Nephron progenitor cell (in vitro differentiated cells): ENCODE measurements around the gene PRPF4.

Experiments used
- DNase-seq: peaks from one replicate; pipeline ENCODE4 v3.0.0; 2021
- H3K27ac Mint-ChIP-seq: 2 replicates; pipeline ENCODE4 v1.8.0; 2021; ENCODE audit warnings: mild to moderate bottlenecking, moderate library complexity, mixed read lengths
- H3K27me3 Mint-ChIP-seq: 2 replicates; pipeline ENCODE4 v1.8.0; 2021; ENCODE audit warnings: mild to moderate bottlenecking, low read depth, mixed read lengths; ENCODE audit not compliant: poor library complexity
- H3K36me3 Mint-ChIP-seq: 2 replicates; pipeline ENCODE4 v1.8.0; 2021; ENCODE audit warnings: low read depth, mixed read lengths
- H3K4me1 Mint-ChIP-seq: 2 replicates; pipeline ENCODE4 v1.8.0; 2021; ENCODE audit warnings: mixed read lengths
- H3K4me3 Mint-ChIP-seq: 2 replicates; pipeline ENCODE4 v1.8.0; 2021; ENCODE audit warnings: mild to moderate bottlenecking, moderate library complexity, mixed read lengths
- H3K9me3 Mint-ChIP-seq: 2 replicates; pipeline ENCODE4 v1.8.0; 2021; ENCODE audit warnings: mild to moderate bottlenecking, moderate library complexity, mixed read lengths
- TF ChIP-seq, protein P1 (sequence below): fragments of 200-600 bp; sonication (generic); IDR thresholded peaks from 2 replicates; pipeline ENCODE4 v1.5.0; 2021; ENCODE audit warnings: antibody characterized with exemption

Gene PRPF4

DNA sequence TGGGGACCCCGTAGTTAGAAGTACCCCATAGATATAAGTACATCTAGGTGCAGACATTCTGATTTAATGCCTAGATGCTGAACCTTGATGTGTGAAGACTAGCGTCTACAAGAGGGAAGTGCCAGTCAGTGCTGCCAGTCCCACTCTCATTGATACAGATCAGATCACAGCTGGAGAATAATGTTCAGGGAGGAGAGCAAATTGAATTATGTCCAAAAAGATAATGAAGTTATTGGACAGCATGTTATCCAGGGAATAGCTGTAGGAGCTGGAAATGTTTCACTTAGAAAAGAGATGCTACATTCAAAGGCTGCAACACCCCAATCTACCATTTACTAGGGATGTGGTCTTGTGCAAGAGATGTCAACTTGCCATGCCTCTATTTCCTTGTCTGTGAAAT, 43.6 kb downstream of the PRPF4 start:
- H3K27me3 Mint-ChIP-seq: peaks cover 26% of the 10 kb centered on the region
- H3K4me1 Mint-ChIP-seq: no peaks in the 10 kb centered on the region
- TF ChIP-seq, protein P1, sequence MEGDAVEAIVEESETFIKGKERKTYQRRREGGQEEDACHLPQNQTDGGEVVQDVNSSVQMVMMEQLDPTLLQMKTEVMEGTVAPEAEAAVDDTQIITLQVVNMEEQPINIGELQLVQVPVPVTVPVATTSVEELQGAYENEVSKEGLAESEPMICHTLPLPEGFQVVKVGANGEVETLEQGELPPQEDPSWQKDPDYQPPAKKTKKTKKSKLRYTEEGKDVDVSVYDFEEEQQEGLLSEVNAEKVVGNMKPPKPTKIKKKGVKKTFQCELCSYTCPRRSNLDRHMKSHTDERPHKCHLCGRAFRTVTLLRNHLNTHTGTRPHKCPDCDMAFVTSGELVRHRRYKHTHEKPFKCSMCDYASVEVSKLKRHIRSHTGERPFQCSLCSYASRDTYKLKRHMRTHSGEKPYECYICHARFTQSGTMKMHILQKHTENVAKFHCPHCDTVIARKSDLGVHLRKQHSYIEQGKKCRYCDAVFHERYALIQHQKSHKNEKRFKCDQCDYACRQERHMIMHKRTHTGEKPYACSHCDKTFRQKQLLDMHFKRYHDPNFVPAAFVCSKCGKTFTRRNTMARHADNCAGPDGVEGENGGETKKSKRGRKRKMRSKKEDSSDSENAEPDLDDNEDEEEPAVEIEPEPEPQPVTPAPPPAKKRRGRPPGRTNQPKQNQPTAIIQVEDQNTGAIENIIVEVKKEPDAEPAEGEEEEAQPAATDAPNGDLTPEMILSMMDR: no peak
- no peaks in the 10 kb centered on the region for H3K36me3 Mint-ChIP-seq
- no peaks in the 10 kb centered on the region for H3K9me3 Mint-ChIP-seq
- DNase-seq: no peak
- H3K4me3 Mint-ChIP-seq: no peak overlapping the region
- no peak overlapping the region for H3K27ac Mint-ChIP-seq

DNA sequence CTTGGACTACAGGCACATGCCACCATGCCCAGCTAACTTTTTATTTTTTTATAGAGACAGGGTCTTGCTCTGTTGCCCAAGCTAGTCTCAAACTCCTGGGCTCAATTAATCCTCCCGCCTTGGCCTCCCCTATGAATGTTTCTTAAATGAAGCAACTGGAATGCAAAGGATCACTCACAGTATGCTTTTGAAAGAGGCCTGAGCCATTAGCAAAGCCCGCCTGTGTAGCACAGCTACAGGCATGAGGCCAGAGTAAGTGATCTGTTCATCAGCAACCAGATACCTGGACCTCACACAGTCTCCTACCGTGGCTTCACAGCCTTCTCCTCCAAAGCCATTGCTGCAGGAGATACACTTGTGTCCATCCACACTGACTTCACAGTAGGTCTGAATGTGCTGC, 44.6 kb downstream of the PRPF4 start:
- Mint-ChIP-seq H3K4me3 (no peak overlapping the region), H3K27ac (no peak overlapping the region), H3K36me3 (no peaks in the 10 kb centered on the region), H3K9me3 (no peaks in the 10 kb centered on the region), H3K4me1 (no peaks in the 10 kb centered on the region), H3K27me3 (peaks cover 29% of the 10 kb centered on the region)
- TF ChIP-seq, protein P1: no peak
- DNase-seq: no peak

DNA sequence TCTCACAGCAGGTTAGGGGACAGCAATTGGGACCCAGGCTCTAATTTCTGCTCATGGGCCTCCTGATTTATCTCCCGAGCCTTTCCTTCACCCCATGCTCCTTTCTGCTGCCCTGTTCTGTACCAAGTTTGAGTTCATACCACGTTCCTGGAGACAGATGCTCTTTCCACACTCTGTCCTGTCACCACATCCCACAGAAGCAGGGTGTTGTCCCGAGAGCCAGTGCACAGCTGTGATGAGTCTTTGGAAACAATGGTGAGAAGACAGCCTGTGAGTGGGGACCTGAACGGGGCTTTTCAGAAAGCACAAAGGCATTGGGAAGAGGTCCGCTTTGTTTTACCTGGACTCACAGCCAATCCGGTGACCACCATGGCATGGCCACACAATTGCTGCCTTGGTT, 47.2 kb downstream of the PRPF4 start:
- H3K36me3 Mint-ChIP-seq: no peaks in the 10 kb centered on the region
- H3K27me3 Mint-ChIP-seq: peaks cover 18% of the 10 kb centered on the region
- no peak for DNase-seq
- no peak overlapping the region for H3K4me3 Mint-ChIP-seq
- TF ChIP-seq, protein P1: no peak
- no peaks in the 10 kb centered on the region for H3K4me1 Mint-ChIP-seq
- H3K27ac Mint-ChIP-seq: no peak overlapping the region
- no peaks in the 10 kb centered on the region for H3K9me3 Mint-ChIP-seq

DNA sequence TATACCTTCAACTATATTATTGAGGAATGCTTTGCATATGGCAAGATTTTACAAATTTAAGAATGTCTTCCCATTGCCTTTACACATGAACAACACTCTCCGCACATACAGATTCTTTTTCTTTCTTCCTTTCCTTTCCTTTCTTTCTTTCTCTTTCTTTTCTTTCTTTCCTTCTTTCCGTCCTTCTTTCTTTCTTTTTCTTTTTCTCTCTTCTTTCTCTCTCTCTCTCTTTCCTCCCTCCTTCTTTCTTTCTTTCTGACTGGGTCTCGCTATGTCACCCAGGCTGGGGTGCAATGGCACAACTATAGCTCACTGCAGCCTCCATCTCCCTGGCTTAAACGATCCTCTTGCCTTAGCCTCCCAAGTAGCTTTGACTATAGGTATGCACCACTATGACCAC, 50.8 kb downstream of the PRPF4 start:
- DNase-seq: no peak
- H3K27me3 Mint-ChIP-seq: peaks cover 7% of the 10 kb centered on the region
- TF ChIP-seq, protein P1: no peak
- peaks cover 6% of the 10 kb centered on the region for H3K4me1 Mint-ChIP-seq
- H3K4me3 Mint-ChIP-seq: no peak overlapping the region
- H3K36me3 Mint-ChIP-seq: no peaks in the 10 kb centered on the region
- no peak overlapping the region for H3K27ac Mint-ChIP-seq
- no peaks in the 10 kb centered on the region for H3K9me3 Mint-ChIP-seq

DNA sequence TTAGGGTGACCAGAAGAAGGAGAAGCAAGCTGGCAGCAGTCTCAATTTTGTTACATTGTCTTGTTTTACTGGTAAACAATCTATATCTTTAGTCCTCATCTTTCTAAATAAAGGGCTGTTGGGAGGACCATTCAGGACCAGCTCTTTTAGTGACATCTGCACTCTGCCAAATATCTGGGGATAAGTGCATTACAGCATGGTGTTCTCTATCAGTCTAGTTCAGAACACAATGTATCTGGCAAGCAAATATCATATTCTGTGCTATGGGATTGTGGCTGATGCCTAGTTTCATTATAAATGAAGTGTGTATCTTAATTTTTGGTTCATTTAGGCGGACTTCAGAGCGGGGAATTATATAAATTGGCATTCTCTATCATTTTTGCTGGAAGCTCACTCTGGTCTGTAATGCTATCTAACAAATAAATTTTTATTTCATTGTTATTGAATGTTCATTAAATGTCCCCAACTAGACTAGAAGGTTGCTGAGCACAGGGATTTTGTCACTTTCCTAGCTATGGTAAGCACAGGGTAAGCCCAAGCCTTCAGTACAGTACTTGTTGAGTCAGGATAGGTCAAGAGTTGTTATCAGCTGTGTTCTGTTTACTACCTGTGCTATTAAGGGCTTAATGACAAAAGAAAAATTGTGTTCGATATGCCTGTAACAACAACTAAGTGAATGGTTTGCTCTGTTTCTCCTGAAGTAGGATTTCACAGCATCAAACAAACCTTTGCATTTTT, 52.8 kb downstream of the PRPF4 start:
- Mint-ChIP-seq H3K36me3 (peaks cover 5% of the 10 kb centered on the region), H3K4me1 (peaks cover 12% of the 10 kb centered on the region), H3K27me3 (peaks cover 7% of the 10 kb centered on the region), H3K27ac (no peak overlapping the region), H3K9me3 (no peaks in the 10 kb centered on the region), H3K4me3 (no peak overlapping the region)
- TF ChIP-seq, protein P1: no peak
- DNase-seq: no peak

DNA sequence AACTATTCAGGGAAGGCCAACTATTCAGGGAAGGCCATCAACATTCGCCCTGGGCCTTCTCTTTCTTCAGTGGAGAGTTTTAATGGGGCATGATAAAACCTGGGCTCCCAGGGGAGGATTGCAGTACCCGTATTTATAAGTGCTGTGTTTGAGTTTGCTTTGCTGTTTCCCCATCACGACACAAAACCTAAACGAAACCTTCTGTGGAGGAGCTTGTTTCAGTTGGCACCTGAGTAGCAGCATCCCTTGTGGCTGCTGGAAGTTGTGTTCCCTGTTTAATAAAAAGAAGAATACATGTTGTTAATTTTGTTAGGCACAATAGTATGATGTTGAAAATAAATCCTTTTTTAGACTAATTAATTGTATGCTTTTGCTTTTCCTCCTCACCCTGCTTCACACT, 56.3 kb downstream of the PRPF4 start:
- no peak overlapping the region for H3K27ac Mint-ChIP-seq
- no peaks in the 10 kb centered on the region for H3K9me3 Mint-ChIP-seq
- no peak overlapping the region for H3K4me3 Mint-ChIP-seq
- no peak for DNase-seq
- peaks cover 12% of the 10 kb centered on the region for H3K4me1 Mint-ChIP-seq
- TF ChIP-seq, protein P1: no peak
- H3K36me3 Mint-ChIP-seq: peaks cover 5% of the 10 kb centered on the region
- no peaks in the 10 kb centered on the region for H3K27me3 Mint-ChIP-seq
